CD4-positive, alpha-beta T cell treated with Interleukin-17A for 4 hours (primary cell): Measurements from ENCODE around the gene TGM5.
A peak's percentile ranks its signal among the peaks of the same experiment; 100 is the strongest.
"Not testable (repeated sequence)": the region's sequence is repeated elsewhere in the genome, so short reads cannot be mapped to it uniquely, and the experiment has no call there.

ENCODE experiments used
- DNase-seq: peaks from one replicate; pipeline ENCODE4 v3.0.0-alpha.2; 2020; ENCODE audit warnings: mixed read lengths

The TGM5 gene

GRCh38 chr15:43242616-43243015 is 24.1 kb downstream of the TGM5 start:
- DNase-seq, result no peak

DNA sequence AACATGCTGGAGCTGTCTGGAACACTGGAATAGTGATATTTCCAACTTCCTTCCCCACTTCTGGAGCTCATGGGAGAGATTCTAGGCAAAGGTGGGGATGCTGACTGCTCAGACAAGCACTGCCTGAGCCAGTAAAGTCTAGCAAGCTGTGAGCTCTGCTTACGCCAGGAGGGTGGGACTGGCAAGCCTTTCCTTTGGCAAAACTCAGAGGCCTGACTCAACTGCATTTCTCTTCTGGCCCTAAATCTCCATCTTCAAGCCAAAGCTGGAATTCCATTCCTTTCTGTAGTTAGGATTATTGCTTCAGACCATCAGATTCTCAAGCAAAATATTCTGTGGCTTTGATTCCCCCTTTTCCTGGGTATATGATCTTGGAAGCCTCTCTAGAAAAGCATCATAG is 25.6 kb downstream of the TGM5 start:
- DNase-seq, result no peak

DNA sequence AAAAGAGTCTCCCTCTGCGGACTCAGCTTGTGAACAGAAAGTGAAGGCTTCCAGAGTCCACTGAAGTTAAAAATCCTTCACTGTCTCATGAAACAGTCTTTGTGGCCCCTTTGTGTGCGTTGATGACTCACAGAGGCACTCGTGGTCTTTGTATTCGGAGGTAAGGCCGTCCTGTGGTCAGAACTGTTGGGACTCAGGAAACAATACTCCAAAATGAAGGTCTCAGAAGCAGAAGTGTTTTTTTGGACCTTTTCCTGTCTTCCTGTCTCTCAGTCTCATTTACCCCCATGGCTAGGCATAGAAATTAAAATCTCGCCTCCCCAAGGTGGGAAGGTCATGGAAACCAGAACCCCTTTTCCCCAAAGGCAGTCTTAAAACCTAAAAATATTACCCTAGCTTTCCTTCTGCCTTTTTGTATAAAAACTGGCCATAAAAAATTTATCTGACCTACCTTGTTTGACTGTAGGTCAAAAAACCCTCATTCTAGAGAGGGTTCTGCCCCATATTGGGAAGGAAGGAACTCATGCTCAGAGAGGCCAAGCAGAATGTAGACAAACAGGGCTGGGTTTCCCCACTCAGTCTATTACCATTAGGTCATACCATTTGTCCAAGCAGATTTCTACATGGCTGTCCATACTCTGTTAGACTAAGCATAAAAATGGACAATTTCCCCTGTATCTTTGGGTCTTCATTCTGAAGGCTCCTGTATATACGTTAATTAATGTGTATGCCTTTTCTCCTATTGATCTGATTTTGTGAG is 26.8 kb downstream of the TGM5 start:
- DNase-seq, result no peak

- DNase-seq, result no peak
Measured at GRCh38 chr15:43238671-43239131, 28.0 kb downstream of the TGM5 start.

DNA sequence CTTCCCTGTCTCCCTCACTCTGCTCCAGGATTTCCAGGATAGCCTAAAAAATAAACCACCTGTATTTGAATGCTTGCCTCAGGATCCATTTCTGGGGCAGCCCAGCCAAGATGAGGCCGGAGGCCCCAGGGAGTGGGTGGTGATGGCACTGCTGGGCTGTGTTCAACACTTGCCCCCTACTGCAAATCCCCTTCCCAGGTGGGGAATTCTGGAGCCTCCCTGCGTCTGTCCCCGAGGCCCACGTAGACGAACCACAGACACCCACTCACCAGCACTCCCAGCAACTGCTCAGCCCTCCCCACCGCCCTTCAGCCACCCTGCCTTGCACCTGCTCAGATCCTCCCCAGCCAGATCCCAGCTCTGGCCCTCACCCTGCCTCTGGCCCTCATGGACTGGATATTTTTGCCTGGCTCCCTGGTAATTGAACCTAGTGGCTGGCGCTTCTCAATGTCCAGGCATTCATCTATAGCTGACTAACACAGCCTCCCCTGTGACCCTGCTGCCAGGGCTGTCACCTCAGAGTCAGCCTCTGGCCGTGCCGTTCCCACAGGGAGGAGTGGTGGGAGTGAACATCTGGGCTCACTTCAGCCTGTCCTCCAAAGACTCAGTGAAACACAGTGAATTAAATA is 28.8 kb downstream of the TGM5 start:
- no peak for DNase-seq

- no peak for DNase-seq
Measured at GRCh38 chr15:43235536-43235935, 31.2 kb downstream of the TGM5 start.

DNA sequence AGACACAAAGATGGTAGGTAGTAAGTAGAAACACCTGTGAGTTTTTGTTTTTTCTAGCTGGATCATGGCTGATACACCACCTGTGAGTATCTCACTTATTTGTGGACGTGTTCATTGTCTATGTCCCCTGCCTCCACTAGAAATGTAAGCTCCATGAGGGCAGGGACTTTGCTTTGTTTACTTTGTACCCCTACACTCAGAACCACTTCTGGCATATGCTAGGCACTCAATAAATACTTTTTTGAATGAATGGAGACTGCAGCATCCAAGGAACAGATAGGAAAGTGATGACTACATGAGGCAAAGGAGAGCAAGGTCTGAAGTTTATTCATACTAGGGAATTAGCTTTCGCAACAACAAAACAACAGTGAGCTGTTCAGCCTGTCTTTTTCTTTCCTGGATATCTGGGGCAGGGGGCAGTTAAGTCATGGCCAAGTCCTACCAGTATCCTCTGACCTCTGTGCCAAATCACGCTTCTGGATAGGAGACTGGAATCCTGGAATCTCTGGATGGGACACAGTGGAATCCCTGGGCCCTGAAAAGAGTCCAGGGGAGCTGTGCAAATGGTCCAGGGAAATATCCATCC is 34.3 kb downstream of the TGM5 start:
- no peak for DNase-seq

- no peak for DNase-seq
Measured at GRCh38 chr15:43230640-43231115, 36.0 kb downstream of the TGM5 start.

DNA sequence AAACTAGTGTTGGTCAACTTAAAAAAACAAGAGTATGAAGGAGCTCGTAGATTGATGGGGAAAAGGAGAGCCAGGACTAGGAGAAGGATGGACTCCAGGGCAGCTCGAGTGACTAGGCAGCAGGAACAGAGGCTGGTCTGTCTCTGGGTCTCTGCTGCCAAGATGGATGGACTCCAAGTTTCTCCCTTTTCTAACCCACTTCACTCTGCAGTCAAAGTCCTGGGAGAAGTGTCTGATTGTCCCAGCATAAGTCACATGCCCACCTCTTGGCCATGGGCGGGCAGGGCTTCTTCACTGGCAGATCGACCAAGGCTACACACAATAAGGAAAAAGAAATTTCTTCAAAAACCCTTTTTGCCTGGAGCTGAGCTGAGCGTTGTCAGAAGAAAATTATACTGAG is 36.8 kb downstream of the TGM5 start:
- no peak for DNase-seq

- DNase-seq, result no peak
Measured at GRCh38 chr15:43226436-43227305, 40.1 kb downstream of the TGM5 start.

DNA sequence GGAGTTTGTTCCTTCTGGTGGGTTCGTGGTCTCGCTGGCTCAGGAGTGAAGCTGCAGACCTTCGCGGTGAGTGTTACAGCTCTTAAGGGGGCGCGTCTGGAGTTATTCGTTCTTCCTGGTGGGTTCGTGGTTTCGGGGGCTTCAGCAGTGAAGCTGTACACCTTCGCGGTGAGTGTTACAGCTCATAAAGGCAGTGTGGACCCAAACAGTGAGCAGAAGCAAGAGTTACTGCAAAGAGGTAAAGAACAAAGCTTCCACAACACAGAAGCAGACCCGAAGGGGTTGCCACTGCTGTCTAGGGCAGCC is 40.8 kb downstream of the TGM5 start:
- DNase-seq, result not testable (repeated sequence)

DNA sequence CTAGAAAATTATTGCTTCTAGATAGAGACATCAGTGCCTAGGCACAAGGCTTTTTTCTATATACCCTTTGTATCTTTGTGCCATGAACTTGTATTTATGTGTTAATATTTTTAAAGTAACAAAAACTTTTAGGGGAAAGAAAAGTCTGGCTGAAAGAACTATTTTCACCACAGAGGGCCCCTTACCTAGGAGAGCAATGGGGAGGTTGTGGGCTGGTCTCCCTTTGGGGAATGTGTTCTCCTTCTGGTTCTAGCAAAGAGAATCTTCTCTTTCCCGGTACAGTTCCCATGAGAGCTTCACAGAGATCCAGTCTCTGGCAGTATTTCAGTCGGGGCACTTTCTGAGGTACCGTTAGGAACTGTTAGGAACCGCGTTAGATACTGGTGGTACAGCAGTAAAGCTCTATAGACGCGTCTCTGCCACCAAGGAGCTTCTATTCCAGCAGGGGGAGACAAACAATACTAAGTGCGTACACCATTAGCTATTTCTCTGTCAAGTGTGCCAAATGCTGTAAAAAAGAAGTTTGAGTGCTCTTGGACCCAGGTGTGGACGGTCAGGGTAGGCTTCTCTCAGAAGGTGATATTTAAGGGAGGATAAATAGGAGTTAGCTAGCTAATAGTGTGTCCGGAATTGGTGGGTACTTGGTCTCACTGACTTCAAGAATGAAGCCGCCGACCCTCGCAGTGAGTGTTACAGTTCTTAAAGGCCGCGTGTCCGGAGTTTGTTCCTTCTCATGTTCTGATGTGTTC is 41.4 kb downstream of the TGM5 start:
- DNase-seq, result peak; percentile 45

DNA sequence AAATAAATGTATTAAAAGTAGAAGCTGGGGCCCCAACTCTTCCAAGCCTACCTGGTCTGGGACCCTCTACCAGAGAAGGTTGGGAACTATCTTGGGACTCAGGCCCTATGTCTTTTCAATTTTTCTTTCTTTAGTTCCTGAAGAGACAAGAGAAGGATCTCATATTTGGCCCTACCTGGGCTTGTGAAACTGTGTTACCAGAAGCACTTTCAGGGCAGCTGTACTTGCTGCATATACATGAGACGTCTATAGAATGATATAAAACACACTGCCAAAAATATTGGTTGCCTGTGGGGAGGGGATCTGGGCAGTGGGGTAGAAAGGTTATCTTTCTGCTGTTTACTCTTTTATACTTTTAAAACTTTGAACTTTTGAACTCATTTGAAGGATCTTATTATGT is 45.3 kb downstream of the TGM5 start:
- DNase-seq, result no peak

DNA sequence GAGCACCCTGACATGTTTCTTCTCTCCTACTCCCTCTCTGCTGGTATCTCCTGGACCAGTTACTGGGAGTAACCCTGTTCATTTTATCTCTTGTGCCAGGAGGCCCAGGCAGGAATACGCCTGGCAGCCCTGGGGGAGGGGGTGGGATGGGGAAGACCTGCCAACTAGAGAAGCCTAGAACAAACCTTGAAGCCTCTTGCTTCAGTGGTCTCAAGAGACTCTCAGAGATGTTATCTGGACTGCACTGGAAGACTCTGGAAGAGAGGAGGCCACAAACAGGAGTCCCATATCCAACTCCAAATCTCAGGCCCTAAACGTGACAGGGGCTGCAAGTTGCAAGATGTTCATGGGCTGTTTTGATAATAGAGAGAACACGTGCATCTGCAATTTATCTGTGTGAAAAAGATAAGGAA is 45.7 kb downstream of the TGM5 start, which contains the start of gene EPB42:
Gene EPB42, minus strand, starts transcription at position 28 of the 413 bp plus-strand sequence. CDS start 193 bp downstream, outside the sequence.
- no peak for DNase-seq

- no peak for DNase-seq
Measured at GRCh38 chr15:43219929-43220928, 46.5 kb downstream of the TGM5 start.

GRCh38 chr15:43218908-43219706 is 47.6 kb downstream of the TGM5 start:
- DNase-seq, result no peak

GRCh38 chr15:43215961-43216360 is 50.8 kb downstream of the TGM5 start:
- no peak for DNase-seq

- no peak for DNase-seq
Measured at GRCh38 chr15:43214592-43215295, 52.0 kb downstream of the TGM5 start.

GRCh38 chr15:43214169-43214568 is 52.6 kb downstream of the TGM5 start:
- DNase-seq, result no peak
